K562 (cell line): Measurements from ENCODE around the gene CDK11B. TPM values are rescaled to one million over a fixed set of nuclear protein-coding genes. Genes with fewer than 3 reads are reported as not detected.

Experiments used
- ASH1L ChIP-seq: fragments of 450-650 bp; IDR thresholded peaks from 2 replicates; pipeline ENCODE4 v1.6.1; 2018; ENCODE audit warnings: borderline replicate concordance, mild to moderate bottlenecking, low read depth; ENCODE audit not compliant: partially characterized antibody
- BCOR ChIP-seq: fragments of 450-650 bp; IDR thresholded peaks from 2 replicates; pipeline ENCODE4 v1.6.1; 2016
- CLOCK ChIP-seq: fragments of 250-450 bp; sonication (Bioruptor Pico); IDR thresholded peaks from 2 replicates; pipeline ENCODE4 v1.4.0; 2020; ENCODE audit warnings: mild to moderate bottlenecking, moderate library complexity, borderline replicate concordance
- KLF16 ChIP-seq: IDR thresholded peaks from 2 replicates; pipeline ENCODE4 v1.6.1; 2016; ENCODE audit warnings: antibody characterized with exemption
- MIER1 ChIP-seq: fragments of 450-650 bp; IDR thresholded peaks from 2 replicates; pipeline ENCODE4 v1.6.1; 2016; ENCODE audit warnings: antibody characterized with exemption, mild to moderate bottlenecking, low read depth
- NR1H2 ChIP-seq: sonication (generic); formaldehyde crosslinking; IDR thresholded peaks from 2 replicates; pipeline ENCODE4 v1.4.0; 2020; ENCODE audit warnings: mild to moderate bottlenecking, missing genetic modification reagents
- POLR2G ChIP-seq: fragments of 200-400 bp; formaldehyde crosslinking; IDR thresholded peaks from 2 replicates; pipeline ENCODE4 v1.6.1; 2017; ENCODE audit warnings: low read depth, mild to moderate bottlenecking, antibody characterized with exemption, low read length, moderate library complexity
- RBM39 ChIP-seq: fragments of 200-400 bp; formaldehyde crosslinking; optimal IDR thresholded peaks from 2 replicates; pipeline ENCODE3; 2018; ENCODE audit warnings: low read depth, low read length
- SREBF2 ChIP-seq: sonication (generic); formaldehyde crosslinking; IDR thresholded peaks from 2 replicates; pipeline ENCODE4 v1.4.0; 2020; ENCODE audit warnings: mild to moderate bottlenecking, missing genetic modification reagents
- polyA plus RNA-seq, 8 experiments: library from polyadenylated mRNA; depleted of rRNA in 4 of 8; stranded (reverse) in 5 of 8; unstranded in 3 of 8; fragments of >200 nt; fragmentation: Nextera tagmentation in 2 of 8; fragmentation: Illumina TruSeq in 1 of 8; extraction: Ambion mirVana in 2 of 8; extraction: Trizol in 1 of 8; gene quantifications; 2 replicates each; pipeline versions ENCODE4 v1.2.1 to v1.2.3, GENCODE V29; 2011 to 2014; ENCODE audit warnings: inconsistent platforms in 1 of 8, missing spikeins in 1 of 8
- total RNA-seq, 7 experiments: library from RNA; depleted of rRNA in 6 of 7; stranded (reverse); fragments of >200 nt in 6 of 7; fragmentation: Illumina TruSeq in 2 of 7; extraction: Trizol in 2 of 7; gene quantifications; 2 replicates each; pipeline versions ENCODE4 v1.2.1 to v1.2.3, GENCODE V29; 2011 to 2021; ENCODE audit warnings: low replicate concordance in 1 of 7
- TF ChIP-seq, protein P1 (sequence below): sonication (generic); formaldehyde crosslinking; IDR thresholded peaks from 2 replicates; pipeline ENCODE4 v1.8.1; 2022; ENCODE audit warnings: missing genetic modification reagents
- TF ChIP-seq, protein P2 (sequence below): fragments of 450-650 bp; IDR thresholded peaks from 2 replicates; pipeline ENCODE4 v1.6.1; 2016; ENCODE audit warnings: low read depth
- TF ChIP-seq, protein P3 (sequence below): fragments of 250-450 bp; sonication (Bioruptor Pico); IDR thresholded peaks from 2 replicates; pipeline ENCODE4 v1.8.0; 2022; ENCODE audit warnings: moderate library complexity, mild to moderate bottlenecking, inconsistent platforms

Gene CDK11B
- total and polyA plus RNA-seq, 9 of the 15 experiments (the other 6 are each of a cell fraction or from before 2014, with no cell fraction given) = 2.8 to 52.2 (median 19.5) TPM

DNA sequence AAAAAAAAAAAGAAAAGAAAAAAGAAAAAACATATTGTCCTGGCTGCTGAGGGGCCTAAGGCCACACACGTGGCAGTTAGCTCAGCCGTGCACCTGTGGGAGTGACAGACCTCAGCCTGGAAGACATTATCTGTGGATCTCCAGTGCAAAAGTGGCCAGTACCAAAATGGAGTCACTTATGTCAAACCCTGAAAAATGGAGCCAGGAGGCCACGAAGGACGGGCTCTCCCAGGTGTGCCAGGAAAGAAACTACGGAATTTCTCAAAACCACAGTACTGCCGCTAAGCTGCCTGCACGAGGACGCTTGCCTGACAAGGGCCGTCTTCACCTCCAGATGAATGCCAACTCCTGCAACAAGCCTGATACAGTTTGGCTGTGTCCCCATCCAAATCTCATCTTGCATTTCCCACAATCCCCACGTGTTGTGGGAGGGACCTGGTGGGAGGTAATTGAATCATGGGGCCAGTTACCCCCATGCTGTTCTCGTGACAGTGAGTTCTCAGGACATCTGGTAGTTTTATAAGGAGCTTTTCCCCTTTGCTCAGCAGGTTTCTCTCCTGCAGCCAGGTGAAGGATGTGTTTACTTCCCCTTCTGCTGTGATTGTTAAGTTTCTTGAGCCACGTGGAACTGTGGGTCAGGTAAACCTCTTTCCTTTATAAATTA is 48.9 kb downstream of the CDK11B start (continued):
- TF ChIP-seq, protein P1, sequence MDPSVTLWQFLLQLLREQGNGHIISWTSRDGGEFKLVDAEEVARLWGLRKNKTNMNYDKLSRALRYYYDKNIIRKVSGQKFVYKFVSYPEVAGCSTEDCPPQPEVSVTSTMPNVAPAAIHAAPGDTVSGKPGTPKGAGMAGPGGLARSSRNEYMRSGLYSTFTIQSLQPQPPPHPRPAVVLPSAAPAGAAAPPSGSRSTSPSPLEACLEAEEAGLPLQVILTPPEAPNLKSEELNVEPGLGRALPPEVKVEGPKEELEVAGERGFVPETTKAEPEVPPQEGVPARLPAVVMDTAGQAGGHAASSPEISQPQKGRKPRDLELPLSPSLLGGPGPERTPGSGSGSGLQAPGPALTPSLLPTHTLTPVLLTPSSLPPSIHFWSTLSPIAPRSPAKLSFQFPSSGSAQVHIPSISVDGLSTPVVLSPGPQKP = no peak
- TF ChIP-seq, protein P2, sequence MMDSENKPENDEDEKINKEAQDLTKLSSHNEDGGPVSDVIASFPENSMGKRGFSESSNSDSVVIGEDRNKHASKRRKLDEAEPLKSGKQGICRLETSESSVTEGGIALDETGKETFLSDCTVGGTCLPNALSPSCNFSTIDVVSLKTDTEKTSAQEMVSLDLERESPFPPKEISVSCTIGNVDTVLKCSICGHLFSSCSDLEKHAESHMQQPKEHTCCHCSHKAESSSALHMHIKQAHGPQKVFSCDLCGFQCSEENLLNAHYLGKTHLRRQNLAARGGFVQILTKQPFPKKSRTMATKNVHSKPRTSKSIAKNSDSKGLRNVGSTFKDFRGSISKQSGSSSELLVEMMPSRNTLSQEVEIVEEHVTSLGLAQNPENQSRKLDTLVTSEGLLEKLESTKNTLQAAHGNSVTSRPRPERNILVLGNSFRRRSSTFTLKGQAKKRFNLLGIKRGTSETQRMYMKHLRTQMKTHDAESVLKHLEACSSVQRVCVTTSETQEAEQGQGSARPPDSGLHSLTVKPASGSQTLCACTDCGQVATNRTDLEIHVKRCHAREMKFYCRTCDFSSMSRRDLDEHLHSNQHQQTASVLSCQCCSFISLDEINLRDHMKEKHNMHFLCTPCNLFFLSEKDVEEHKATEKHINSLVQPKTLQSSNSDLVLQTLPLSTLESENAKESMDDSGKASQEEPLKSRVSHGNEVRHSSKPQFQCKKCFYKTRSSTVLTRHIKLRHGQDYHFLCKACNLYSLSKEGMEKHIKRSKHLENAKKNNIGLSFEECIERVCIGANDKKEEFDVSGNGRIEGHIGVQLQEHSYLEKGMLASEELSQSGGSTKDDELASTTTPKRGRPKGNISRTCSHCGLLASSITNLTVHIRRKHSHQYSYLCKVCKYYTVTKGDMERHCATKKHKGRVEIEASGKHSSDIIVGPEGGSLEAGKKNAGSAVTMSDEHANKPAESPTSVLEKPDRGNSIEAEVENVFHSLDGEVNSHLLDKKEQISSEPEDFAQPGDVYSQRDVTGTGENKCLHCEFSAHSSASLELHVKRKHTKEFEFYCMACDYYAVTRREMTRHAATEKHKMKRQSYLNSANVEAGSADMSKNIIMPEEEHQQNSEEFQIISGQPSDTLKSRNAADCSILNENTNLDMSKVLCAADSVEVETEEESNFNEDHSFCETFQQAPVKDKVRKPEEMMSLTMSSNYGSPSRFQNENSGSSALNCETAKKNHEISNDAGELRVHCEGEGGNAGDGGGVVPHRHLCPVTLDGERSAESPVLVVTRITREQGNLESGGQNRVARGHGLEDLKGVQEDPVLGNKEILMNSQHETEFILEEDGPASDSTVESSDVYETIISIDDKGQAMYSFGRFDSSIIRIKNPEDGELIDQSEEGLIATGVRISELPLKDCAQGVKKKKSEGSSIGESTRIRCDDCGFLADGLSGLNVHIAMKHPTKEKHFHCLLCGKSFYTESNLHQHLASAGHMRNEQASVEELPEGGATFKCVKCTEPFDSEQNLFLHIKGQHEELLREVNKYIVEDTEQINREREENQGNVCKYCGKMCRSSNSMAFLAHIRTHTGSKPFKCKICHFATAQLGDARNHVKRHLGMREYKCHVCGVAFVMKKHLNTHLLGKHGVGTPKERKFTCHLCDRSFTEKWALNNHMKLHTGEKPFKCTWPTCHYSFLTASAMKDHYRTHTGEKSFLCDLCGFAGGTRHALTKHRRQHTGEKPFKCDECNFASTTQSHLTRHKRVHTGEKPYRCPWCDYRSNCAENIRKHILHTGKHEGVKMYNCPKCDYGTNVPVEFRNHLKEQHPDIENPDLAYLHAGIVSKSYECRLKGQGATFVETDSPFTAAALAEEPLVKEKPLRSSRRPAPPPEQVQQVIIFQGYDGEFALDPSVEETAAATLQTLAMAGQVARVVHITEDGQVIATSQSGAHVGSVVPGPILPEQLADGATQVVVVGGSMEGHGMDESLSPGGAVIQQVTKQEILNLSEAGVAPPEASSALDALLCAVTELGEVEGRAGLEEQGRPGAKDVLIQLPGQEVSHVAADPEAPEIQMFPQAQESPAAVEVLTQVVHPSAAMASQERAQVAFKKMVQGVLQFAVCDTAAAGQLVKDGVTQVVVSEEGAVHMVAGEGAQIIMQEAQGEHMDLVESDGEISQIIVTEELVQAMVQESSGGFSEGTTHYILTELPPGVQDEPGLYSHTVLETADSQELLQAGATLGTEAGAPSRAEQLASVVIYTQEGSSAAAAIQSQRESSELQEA = no peak
- no peak for TF ChIP-seq RBM39
- TF ChIP-seq ASH1L = no peak
- no peak for TF ChIP-seq NR1H2 (CRISPR knock-in tag)
- no peak for TF ChIP-seq KLF16
- TF ChIP-seq SREBF2 (CRISPR knock-in tag) = no peak
- no peak for TF ChIP-seq POLR2G
- TF ChIP-seq, protein P3, sequence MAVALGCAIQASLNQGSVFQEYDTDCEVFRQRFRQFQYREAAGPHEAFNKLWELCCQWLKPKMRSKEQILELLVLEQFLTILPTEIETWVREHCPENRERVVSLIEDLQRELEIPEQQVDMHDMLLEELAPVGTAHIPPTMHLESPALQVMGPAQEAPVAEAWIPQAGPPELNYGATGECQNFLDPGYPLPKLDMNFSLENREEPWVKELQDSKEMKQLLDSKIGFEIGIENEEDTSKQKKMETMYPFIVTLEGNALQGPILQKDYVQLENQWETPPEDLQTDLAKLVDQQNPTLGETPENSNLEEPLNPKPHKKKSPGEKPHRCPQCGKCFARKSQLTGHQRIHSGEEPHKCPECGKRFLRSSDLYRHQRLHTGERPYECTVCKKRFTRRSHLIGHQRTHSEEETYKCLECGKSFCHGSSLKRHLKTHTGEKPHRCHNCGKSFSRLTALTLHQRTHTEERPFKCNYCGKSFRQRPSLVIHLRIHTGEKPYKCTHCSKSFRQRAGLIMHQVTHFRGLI (CRISPR knock-in tag) = peak; percentile 91
- TF ChIP-seq BCOR = no peak
- no peak for TF ChIP-seq CLOCK (CRISPR knock-in tag)
- no peak for TF ChIP-seq MIER1
